Thoracic aorta (tissue), 2 donors: Measurements from ENCODE around the gene HDGFL2. TPM values are rescaled to one million over a fixed set of nuclear protein-coding genes. Genes with fewer than 3 reads are reported as not detected.

Experiments
- ATAC-seq: fragments of 150-250 bp; one replicate; pipeline ENCODE4 v1.8.0; 2017; ENCODE audit warnings: low read depth; ENCODE audit not compliant: insufficient number of reproducible peaks, low FRiP score
- DNase-seq: peaks from one replicate; pipeline ENCODE4 v3.0.0-alpha.2; 2020; ENCODE audit warnings: low spot score
- H3K27ac ChIP-seq, 2 donors: fragments of 200-600 bp; sonication (generic); 1 replicate in 1 of 2; 2 replicates in 1 of 2; pipeline ENCODE4 v1.5.1; 2016; ENCODE audit warnings: mild to moderate bottlenecking in 2 of 2, moderate library complexity in 2 of 2
- H3K27me3 ChIP-seq: fragments of 200-600 bp; sonication (generic); replicated peaks from 2 replicates; pipeline ENCODE4 v1.6.0; 2016; ENCODE audit warnings: mild to moderate bottlenecking; ENCODE audit not compliant: insufficient read depth
- H3K36me3 ChIP-seq: fragments of 200-600 bp; sonication (generic); one replicate; pipeline ENCODE4 v1.5.1; 2016
- H3K4me1 ChIP-seq, 2 donors: fragments of 200-600 bp; sonication (generic); 1 replicate in 1 of 2; 2 replicates in 1 of 2; pipeline versions ENCODE4 v1.5.1 to v1.6.0; 2016; ENCODE audit warnings: low read depth in 2 of 2, mild to moderate bottlenecking in 1 of 2; ENCODE audit not compliant: control insufficient read depth in 1 of 2
- H3K4me3 ChIP-seq: fragments of 200-600 bp; sonication (generic); 2 replicates; pipeline ENCODE4 v1.5.1; 2016; ENCODE audit warnings: mild to moderate bottlenecking
- H3K9me3 ChIP-seq: fragments of 200-600 bp; sonication (generic); 2 replicates; pipeline ENCODE4 v1.5.1; 2016
- CTCF ChIP-seq: fragments of 200-600 bp; sonication (generic); IDR thresholded peaks from one replicate; pipeline ENCODE4 v1.5.1; 2019; ENCODE audit warnings: antibody characterized with exemption
- total RNA-seq, 2 donors: library from RNA; depleted of rRNA; stranded (reverse); fragments of >200 nt; gene quantifications; one replicate each; pipeline versions ENCODE4 v1.1.0 to v1.2.3, GENCODE V29; 2016

HDGFL2 gene
- total RNA-seq: 10 to 100 TPM; 22.7 to 40.3 TPM

GRCh38 chr19:4472174-4472974 lies at the start of gene HDGFL2:
Gene HDGFL2, plus strand, starts transcription at chr19:4472297. Its CDS starts 54 bp downstream, at chr19:4472351.
- no peak for TF ChIP-seq CTCF
- ATAC-seq (no peak), DNase-seq (no peak)
- Histone ChIP-seq H3K4me3 (peak within 1 kb of the TSS; percentile 93), H3K4me1 (peaks cover 22 to 29% of the 10 kb centered on the region in 2 donors), H3K27ac (peak within 1 kb of the TSS; percentile 76), H3K27me3 (no peaks in the 10 kb centered on the region), H3K9me3 (no peaks in the 10 kb centered on the region), H3K36me3 (peaks cover 11% of the 10 kb centered on the region)

GRCh38 chr19:4423416-4424126 lies 48.5 kb upstream of the HDGFL2 start:
- Histone ChIP-seq H3K36me3 (peaks cover 4% of the 10 kb centered on the region), H3K4me1 (no peaks in the 10 kb centered on the region), H3K27me3 (no peaks in the 10 kb centered on the region), H3K9me3 (no peaks in the 10 kb centered on the region), H3K4me3 (no peak overlapping the region), H3K27ac (no peak overlapping the region)
- DNase-seq: no peak
- no peak for TF ChIP-seq CTCF
- no peak for ATAC-seq

GRCh38 chr19:4425537-4425936 lies 46.6 kb upstream of the HDGFL2 start:
- no peak overlapping the region for H3K4me3 ChIP-seq
- H3K27ac ChIP-seq: no peak overlapping the region
- no peak for TF ChIP-seq CTCF
- no peak for DNase-seq
- no peaks in the 10 kb centered on the region for H3K4me1 ChIP-seq
- no peak for ATAC-seq
- no peaks in the 10 kb centered on the region for H3K27me3 ChIP-seq
- no peaks in the 10 kb centered on the region for H3K9me3 ChIP-seq
- H3K36me3 ChIP-seq: peaks cover 4% of the 10 kb centered on the region

GRCh38 chr19:4428326-4428975 lies 43.6 kb upstream of the HDGFL2 start:
- H3K9me3 ChIP-seq: no peaks in the 10 kb centered on the region
- H3K4me3 ChIP-seq: no peak overlapping the region
- H3K36me3 ChIP-seq: peaks cover 3% of the 10 kb centered on the region
- no peak for ATAC-seq
- no peak for DNase-seq
- H3K27ac ChIP-seq: no peak overlapping the region
- no peak for TF ChIP-seq CTCF
- H3K4me1 ChIP-seq: no peaks in the 10 kb centered on the region
- no peaks in the 10 kb centered on the region for H3K27me3 ChIP-seq

- H3K4me1 ChIP-seq: no peaks in the 10 kb centered on the region
- H3K27ac ChIP-seq: no peak overlapping the region
- no peak for TF ChIP-seq CTCF
- no peaks in the 10 kb centered on the region for H3K27me3 ChIP-seq
- H3K36me3 ChIP-seq: no peaks in the 10 kb centered on the region
- ATAC-seq: no peak
- no peak for DNase-seq
- H3K9me3 ChIP-seq: no peaks in the 10 kb centered on the region
- no peak overlapping the region for H3K4me3 ChIP-seq
Observed at GRCh38 chr19:4429256-4429655, 42.8 kb upstream of the HDGFL2 start.
